Non-pigmented ciliary epithelial cell (primary cell): ENCODE data around the gene CRADD.
"Not testable (repeated sequence)": the region's sequence is repeated elsewhere in the genome, so short reads cannot be mapped to it uniquely, and the experiment has no call there.

Experiments
- DNase-seq: peaks from one replicate; pipeline ENCODE4 v3.0.0-alpha.2; 2010; ENCODE audit warnings: low read depth

The CRADD gene

DNA sequence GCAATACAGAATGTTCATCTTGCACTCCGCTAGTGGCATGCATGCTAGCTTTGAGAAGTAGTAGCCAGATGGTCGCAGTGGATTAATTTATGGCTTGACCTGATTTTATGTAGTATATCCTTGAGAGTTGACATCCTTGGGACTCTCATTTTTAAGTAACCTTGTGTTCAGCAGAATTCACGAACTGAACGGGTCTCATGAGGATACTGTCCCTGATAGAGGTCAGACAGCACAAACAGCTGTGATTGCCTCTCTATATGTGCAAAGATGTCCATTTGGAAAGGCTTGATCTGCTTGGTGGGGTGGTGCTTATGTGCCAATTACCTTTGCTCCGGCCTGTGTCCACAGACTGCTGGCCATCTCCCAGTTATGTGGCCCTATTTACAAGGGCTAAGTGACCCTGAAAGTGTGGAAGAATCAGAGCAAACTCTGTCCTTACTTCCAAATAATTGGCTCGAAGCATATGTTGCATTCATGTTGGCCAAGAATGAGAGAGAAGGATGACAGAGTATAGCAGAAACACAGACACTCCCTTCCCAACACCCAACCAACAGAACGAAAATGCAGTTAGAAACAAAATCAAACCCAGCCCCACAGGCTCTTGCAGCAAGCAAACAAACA, 167.1 kb downstream of the CRADD start:
- DNase-seq = no peak

- DNase-seq = no peak
Measured at GRCh38 chr12:93846936-93847516, 169.9 kb downstream of the CRADD start.

DNA sequence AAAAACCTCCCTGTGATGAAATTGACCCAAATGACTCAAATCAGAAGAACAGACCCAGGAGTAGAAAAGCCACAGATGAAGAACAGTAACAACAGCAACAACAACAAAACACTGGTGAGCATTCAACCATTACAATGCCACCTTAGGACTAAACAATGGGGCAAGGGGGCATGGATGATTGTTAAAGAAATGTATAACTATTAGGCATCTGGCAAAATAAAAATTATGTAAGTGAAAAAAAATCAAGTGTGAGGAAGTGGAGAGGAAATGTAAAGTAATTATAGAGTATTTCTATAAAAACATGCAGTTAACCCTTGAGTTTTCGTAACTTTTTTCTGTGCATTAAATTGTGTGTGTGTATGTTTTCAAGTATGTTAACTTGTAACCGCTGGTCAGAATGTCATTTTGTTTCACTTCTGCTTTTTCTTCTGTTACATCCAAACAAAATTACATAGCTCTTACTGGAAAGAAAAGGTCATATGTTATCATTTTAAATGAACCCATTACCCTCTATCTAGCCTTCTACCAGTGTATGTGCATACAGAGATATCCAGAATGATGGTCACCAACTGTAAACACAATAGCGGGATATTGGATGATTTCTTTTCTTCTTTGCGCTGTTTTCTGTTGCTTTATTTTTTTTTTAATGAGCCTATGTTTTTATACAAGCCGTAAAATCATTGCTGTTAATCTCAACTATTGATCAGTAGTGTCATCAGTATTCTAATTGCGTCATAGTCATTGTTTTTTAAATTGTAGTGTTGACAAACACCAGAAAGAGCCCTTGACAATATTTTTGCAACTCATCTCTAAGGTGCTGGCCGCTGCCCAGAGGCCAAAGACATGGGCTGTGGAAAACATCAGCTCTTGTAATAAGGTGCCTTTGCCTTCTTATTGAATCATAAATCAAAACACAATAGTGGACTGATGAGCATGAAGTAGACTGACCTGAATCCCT, 170.6 kb downstream of the CRADD start:
- DNase-seq = no peak

- DNase-seq = no peak
Measured at GRCh38 chr12:93848523-93849101, 171.4 kb downstream of the CRADD start.

DNA sequence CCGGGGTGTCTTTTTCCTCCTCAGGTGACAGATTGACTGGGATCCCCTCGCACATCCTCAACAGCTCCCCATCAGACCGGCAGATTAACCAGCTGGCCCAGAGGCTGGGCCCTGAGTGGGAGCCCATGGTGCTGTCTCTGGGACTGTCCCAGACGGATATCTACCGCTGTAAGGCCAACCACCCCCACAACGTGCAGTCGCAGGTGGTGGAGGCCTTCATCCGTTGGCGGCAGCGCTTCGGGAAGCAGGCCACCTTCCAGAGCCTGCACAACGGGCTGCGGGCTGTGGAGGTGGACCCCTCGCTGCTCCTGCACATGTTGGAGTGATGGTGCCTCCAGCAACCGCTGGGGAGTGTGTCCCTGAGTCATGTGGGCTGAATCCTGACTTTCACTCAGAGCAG, 172.8 kb downstream of the CRADD start:
- DNase-seq = no peak

- no peak for DNase-seq
Measured at GRCh38 chr12:93850481-93851256, 173.5 kb downstream of the CRADD start.

DNA sequence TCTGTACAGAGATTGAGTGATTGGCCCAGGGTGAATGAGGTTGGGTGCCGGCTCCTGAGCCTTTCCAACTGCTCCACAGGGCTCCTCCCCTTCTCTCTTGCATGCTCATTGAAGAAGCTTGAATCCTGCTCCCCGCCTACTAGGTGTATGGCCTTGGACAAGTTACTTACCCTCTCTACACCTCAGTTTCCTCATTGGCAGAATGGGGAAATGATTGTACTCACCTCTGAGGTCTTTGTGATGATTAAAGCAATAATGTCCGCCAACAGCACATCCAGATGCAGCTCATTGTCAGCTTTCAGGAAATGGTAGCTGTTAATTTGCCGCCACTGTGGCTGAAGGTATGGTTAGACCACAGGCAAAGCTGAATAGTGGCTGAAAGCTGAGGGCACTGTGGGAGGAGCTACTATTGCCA, 174.1 kb downstream of the CRADD start:
- DNase-seq = no peak

- DNase-seq = no peak
Measured at GRCh38 chr12:93852173-93852591, 175.0 kb downstream of the CRADD start.

DNA sequence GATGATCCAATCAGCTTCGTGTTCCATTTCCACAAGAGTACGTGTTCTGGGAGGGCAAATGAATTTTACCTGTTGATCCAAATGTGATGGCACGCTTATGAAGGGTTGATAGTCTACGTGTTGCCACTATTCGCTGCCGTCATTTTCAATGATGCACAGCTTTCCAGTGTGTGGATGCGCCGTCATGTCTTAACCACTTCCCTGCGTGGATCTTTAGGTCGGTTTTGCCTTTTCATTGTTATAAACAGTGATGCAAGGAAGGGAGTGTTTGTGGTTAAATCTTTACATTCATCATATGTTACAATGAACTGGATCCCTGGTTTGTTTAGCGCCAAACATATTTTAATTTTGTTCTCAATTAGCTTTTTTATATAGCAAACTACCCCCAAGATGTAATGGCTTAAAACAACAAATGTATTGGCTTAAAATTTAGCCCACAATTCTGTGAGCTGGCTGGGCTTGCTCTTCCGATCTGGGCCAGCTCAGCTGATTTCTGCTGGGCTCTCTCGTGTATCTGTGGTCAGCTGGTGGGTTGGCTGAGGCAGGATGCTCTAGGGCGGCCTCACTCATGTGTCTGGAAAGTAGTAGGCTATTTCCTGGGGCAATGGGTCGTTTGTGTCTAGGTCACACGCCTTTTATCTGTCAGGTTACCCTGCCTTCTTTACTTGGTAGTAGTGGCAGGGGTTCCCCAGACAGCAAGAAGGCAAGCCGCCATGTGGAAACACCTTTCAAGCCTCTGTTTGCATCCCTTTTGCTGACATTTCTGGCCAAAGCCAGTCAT, 176.7 kb downstream of the CRADD start:
- no peak for DNase-seq

- DNase-seq = no peak
Measured at GRCh38 chr12:93855261-93855660, 178.1 kb downstream of the CRADD start.

DNA sequence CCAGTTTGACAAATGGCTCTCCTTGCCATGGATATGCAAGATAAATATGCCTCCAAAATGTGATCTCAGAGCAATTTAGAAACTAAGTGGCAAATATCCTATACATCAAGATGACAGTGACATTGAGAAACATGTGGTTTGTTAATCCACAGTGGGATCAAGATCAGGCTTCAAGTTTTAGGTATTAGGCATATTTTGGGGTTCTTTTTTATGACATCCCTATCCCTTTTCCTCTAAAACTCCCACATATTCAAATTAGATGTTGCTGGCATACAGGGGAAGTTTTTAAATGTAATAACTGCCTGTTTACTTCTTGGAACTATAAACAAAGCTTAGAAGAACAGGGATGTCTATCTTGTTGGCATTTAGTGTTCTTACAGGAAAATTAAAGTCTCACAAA, 179.4 kb downstream of the CRADD start:
- DNase-seq = no peak

- DNase-seq = no peak
Measured at GRCh38 chr12:93857279-93857938, 180.2 kb downstream of the CRADD start.

- DNase-seq = no peak
Measured at GRCh38 chr12:93857991-93858447, 180.8 kb downstream of the CRADD start.

DNA sequence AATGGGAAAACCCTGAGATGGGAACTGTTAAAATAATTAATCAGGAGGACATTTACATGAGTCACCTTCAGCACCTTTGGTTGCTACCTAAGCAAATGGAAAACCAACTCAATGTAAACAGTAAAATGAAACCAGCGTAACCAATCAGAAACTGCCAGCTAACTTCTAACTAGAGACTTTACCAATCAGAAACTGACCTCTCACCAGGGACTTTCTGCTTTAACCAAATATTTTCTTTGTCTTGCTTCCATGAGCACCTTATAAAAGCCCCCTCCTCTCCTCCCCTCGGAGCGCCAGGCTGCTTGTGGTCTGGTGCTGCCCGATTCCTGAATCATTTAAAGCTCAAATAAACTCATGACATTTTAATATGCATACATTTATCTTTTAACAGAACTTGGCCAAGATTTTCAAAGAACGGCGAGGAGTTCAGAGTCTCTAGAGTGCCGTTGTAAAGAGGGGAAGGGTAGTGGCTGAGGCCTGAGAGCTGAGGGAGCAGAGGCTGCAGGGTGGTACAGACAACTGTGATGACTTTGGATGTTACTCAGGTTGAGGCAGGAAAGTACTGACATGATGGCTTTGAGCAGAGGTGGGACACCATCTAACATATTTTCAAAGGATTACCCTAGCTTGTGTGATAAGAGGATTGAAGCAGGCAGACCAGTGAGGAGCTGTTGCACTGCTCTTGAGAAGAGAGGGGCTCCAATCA, 183.6 kb downstream of the CRADD start:
- no peak for DNase-seq

GRCh38 chr12:93862424-93862823, 185.2 kb downstream of the CRADD start:
- DNase-seq = no peak

DNA sequence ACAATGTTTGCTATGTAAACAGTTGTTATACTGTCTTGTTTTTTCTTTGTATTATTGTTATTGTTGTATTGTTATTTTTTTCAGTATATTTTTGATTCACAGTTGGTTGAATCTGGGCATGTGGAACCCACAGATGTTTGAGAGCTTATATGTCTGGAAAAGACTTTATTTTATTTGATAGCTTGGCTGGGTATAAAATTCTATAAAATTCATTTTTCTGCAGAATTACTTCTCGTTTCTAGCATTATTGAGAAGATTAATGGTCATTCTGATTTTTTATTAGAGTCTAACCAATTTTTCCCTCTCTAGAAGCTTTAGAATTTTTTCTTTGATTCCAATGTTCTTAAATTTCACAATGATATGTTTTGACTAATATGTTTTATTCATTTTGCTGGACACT, 188.6 kb downstream of the CRADD start:
- DNase-seq = no peak

- peak; percentile 46 for DNase-seq
Measured at GRCh38 chr12:93868771-93869170, 191.6 kb downstream of the CRADD start.

DNA sequence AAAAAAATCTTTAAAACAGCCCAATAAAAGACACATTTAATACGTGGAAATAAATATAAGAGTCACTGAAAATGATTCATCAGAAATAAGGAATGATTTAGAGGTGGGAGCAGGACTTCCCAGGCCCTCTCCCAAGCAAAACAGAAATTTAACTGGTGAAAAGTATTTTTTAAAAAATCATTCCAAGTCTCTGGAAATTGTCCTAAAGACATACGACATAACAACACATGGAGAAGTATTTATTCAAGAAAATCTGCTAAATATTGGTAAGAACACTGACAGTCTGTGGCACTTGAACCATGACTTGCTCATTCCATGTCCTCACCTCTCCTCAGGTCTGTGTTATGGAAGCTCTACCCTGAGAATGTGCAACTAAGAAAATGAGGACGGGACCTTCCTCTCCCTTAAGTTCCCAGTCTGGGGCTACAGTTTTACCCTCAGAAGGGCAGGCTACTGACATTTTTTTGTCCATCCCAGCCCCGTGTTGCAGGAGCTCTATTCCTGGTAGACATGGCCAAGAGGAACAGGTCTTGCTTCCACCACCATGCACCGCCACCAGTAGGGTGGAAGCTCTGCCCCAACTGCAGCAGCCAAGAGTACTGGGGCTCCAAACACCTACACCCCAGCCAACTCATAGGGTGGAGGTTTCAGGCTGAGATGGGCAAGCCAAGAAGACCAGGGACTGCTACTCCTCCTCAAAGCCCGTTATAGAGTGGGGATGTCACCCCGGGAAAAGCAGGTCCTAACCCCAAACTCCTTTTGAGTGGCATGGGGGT, 193.0 kb downstream of the CRADD start:
- DNase-seq = no peak

DNA sequence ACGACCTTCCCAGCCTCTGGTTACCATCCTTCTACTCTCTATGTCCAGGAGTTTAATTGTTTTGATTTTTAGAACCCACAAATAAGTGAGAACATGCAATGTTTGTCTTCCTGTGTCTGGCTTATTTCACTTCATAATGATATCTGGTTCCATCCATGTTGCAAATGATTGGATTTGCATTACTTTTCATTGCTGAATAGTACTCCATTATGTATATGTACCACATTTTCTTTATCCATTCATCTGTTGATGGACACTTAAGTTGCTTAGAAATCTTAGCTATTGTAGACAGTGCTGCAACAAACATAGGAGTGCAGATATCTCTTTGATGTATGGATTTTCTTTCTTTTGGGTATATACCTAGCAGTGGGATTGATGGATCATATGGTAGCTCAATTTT, 194.4 kb downstream of the CRADD start:
- not testable (repeated sequence) for DNase-seq
